LNCAP (cell line): ENCODE results near the gene TYRO3.

ENCODE experiments used
- TF ChIP-seq, protein P1 (sequence below): fragments of 450-650 bp; IDR thresholded peaks from 2 replicates; pipeline ENCODE4 v1.5.1; 2017; ENCODE audit warnings: mild to moderate bottlenecking

The TYRO3 gene

DNA sequence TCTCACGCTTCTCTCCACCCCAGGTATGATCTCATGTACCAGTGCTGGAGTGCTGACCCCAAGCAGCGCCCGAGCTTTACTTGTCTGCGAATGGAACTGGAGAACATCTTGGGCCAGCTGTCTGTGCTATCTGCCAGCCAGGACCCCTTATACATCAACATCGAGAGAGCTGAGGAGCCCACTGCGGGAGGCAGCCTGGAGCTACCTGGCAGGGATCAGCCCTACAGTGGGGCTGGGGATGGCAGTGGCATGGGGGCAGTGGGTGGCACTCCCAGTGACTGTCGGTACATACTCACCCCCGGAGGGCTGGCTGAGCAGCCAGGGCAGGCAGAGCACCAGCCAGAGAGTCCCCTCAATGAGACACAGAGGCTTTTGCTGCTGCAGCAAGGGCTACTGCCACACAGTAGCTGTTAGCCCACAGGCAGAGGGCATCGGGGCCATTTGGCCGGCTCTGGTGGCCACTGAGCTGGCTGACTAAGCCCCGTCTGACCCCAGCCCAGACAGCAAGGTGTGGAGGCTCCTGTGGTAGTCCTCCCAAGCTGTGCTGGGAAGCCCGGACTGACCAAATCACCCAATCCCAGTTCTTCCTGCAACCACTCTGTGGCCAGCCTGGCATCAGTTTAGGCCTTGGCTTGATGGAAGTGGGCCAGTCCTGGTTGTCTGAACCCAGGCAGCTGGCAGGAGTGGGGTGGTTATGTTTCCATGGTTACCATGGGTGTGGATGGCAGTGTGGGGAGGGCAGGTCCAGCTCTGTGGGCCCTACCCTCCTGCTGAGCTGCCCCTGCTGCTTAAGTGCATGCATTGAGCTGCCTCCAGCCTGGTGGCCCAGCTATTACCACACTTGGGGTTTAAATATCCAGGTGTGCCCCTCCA is 19.1 kb downstream of the TYRO3 start:
- TF ChIP-seq, protein P1, sequence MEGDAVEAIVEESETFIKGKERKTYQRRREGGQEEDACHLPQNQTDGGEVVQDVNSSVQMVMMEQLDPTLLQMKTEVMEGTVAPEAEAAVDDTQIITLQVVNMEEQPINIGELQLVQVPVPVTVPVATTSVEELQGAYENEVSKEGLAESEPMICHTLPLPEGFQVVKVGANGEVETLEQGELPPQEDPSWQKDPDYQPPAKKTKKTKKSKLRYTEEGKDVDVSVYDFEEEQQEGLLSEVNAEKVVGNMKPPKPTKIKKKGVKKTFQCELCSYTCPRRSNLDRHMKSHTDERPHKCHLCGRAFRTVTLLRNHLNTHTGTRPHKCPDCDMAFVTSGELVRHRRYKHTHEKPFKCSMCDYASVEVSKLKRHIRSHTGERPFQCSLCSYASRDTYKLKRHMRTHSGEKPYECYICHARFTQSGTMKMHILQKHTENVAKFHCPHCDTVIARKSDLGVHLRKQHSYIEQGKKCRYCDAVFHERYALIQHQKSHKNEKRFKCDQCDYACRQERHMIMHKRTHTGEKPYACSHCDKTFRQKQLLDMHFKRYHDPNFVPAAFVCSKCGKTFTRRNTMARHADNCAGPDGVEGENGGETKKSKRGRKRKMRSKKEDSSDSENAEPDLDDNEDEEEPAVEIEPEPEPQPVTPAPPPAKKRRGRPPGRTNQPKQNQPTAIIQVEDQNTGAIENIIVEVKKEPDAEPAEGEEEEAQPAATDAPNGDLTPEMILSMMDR = no peak

DNA sequence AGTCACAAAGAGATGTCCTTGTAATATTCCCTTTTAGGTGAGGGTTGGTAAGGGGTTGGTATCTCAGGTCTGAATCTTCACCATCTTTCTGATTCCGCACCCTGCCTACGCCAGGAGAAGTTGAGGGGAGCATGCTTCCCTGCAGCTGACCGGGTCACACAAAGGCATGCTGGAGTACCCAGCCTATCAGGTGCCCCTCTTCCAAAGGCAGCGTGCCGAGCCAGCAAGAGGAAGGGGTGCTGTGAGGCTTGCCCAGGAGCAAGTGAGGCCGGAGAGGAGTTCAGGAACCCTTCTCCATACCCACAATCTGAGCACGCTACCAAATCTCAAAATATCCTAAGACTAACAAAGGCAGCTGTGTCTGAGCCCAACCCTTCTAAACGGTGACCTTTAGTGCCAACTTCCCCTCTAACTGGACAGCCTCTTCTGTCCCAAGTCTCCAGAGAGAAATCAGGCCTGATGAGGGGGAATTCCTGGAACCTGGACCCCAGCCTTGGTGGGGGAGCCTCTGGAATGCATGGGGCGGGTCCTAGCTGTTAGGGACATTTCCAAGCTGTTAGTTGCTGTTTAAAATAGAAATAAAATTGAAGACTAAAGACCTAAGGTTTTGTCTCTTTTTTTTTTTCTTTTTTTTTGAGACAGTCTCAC is 19.8 kb downstream of the TYRO3 start:
- TF ChIP-seq, protein P1 = no peak

DNA sequence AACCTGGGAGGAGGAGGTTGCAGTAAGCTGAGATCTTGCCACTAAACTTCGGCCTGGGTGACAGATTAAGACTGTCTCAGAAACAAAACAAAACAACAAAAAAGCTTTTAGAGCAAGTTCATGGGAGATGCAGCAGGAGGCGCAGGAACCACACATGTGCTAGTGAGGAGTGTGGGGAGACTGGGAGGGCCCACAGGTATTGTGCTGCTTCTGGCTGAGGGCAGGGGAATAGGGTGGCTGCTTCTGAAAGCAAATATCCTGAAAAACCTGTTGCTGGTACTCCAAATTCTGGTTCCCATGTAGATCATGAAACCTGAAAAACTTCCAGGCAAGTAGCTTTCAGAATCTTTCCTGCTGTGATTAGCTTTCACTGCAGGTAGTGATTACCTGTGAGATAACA is 22.1 kb downstream of the TYRO3 start:
- TF ChIP-seq, protein P1 = peak; percentile 32; the same call in 1 of the 2 replicates

DNA sequence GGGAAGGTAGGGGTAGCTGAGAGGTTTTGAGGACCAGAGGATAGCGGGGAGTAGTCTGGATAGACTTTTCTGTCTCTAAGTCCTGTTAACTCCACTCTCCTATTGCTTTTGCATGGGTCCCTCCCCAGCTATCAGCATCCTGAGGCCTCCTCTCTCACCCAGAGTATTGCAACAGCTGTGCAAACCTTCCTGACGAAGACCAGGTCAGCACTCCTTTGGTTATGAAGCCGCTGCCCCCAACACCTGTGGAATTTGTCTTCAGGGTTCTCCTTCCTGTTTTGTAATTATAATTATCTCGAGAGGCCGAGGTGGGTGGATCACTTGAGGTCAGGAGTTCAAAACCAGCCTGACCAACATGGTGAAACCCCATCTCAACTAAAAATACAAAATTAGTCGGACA is 24.8 kb downstream of the TYRO3 start:
- TF ChIP-seq, protein P1 = no peak

DNA sequence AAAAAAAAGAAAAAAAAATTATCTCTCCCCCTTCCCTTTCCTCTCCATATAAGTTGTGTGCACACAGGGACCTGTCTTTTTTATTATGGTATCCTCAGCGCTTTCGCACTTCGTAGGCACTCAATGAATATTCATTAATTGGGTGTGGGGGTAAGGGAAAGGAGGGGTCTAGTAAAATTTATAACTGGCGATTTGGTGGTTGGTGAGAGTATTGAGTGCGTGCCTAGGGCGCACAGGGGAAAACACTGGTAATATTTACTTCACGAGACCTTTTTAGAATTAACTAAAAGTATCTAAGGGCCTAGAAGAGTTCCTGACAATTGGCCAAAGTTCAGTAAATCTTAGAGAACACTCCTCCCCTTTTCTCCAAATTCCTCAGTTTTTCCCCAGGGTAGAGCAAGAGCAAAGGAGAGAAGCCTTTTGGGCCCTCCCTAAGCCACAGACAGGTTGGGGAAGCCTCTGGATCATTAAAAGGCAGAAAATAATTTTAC is 25.7 kb downstream of the TYRO3 start:
- TF ChIP-seq, protein P1 = no peak

DNA sequence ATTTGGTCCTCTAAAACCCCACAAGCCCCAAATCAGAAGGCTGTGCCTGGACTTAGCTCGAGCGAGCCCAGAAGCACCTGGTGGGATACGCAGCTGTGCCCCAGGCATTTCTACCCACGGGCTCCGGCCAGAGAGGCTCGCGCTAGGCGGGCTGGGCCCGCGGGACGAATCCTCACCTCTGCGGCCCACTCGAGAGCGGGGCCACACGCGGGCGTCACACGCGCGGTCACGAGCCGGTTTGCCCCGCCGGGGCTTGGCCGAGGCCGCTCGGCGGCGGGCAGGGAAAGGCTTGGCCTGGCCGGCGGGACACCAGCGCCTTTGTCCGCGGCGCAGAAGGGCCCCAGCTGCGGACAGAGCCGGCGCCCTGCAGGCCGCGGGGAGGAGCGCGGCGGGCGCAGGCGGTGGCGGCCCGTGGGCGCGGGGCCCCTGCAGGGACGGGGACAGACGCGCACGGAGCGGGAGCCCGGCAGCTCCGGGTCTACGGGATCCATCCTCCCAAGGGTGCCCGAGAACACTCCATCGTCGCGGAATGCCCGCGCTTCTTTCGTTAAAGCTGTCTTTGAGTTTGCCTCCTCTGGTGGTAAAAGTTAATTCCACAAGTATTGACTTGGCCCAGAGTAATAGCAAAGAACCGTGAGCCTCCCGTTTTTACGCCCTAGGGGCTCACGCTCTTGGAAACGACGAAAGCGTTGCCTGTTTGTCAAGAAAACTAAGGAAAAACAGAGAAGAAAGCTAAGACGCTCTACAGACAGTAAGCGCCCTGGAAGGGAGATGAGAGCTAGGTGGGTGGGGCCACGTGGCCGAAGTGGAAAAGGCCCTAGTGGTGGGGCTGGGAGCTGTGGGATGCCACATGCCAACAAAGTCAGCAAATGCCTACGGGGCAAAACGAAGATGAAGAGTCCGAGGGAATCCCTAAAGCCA is 26.4 kb downstream of the TYRO3 start:
- TF ChIP-seq, protein P1 = no peak
